IPS-20b (cell line): ENCODE data around the gene ISM2.
"Not testable (repeated sequence)": the region's sequence is repeated elsewhere in the genome, so short reads cannot be mapped to it uniquely, and the experiment has no call there.

Experiments
- H3K27ac ChIP-seq: one replicate; pipeline ENCODE4 v1.5.1; 2013; ENCODE audit warnings: low read length
- H3K27me3 ChIP-seq: 2 replicates; pipeline ENCODE4 v1.6.1; 2013; ENCODE audit warnings: mild to moderate bottlenecking, low read length, inconsistent platforms; ENCODE audit not compliant: insufficient read depth
- H3K36me3 ChIP-seq: 2 replicates; pipeline ENCODE4 v1.6.1; 2013; ENCODE audit warnings: low read depth, mild to moderate bottlenecking, inconsistent platforms, low read length, moderate library complexity; ENCODE audit not compliant: insufficient read depth
- H3K4me1 ChIP-seq: 2 replicates; pipeline ENCODE4 v1.6.1; 2013; ENCODE audit warnings: mild to moderate bottlenecking, control low read depth, inconsistent platforms, low read length, moderate library complexity; ENCODE audit not compliant: insufficient read depth
- H3K4me3 ChIP-seq: 2 replicates; pipeline ENCODE4 v1.5.1; 2013; ENCODE audit warnings: mild to moderate bottlenecking, low read length, inconsistent platforms
- H3K9ac ChIP-seq: 2 replicates; pipeline ENCODE4 v1.6.1; 2013; ENCODE audit warnings: low read depth, mild to moderate bottlenecking, inconsistent platforms, low read length, moderate library complexity
- H3K9me3 ChIP-seq: 2 replicates; pipeline ENCODE4 v1.6.1; 2013; ENCODE audit warnings: mild to moderate bottlenecking, low read depth, low read length, inconsistent platforms; ENCODE audit not compliant: insufficient read depth

ISM2 gene

GRCh38 chr14:77498120-77498979 lies at the start of gene ISM2:
Gene ISM2 (minus strand): TSS chr14:77498816. CDS start chr14:77498793, 23 bp downstream.
- H3K27me3 ChIP-seq = peaks cover 44% of the 10 kb centered on the region
- H3K4me3 ChIP-seq = peak within 1 kb of the TSS; percentile 65
- no peak within 1 kb of the TSS; the same call in 1 of the 2 replicates for H3K9ac ChIP-seq

GRCh38 chr14:77547512-77548180 lies 49.0 kb upstream of the ISM2 start:
- Histone ChIP-seq H3K4me1 (no peaks in the 10 kb centered on the region), H3K27me3 (no peaks in the 10 kb centered on the region), H3K36me3 (peaks cover 35% of the 10 kb centered on the region), H3K4me3 (no peak overlapping the region), H3K9ac (no peak overlapping the region), H3K27ac (no peak overlapping the region), H3K9me3 (no peaks in the 10 kb centered on the region)

More at GRCh38 chr14:77498120-77498979, at the start of gene ISM2:
- H3K9me3 ChIP-seq = no peaks in the 10 kb centered on the region
- H3K4me1 ChIP-seq = no peaks in the 10 kb centered on the region
- H3K36me3 ChIP-seq = no peaks in the 10 kb centered on the region
- H3K27ac ChIP-seq = no peak within 1 kb of the TSS

- not testable (repeated sequence) for H3K4me1 ChIP-seq, H3K27me3 ChIP-seq, H3K4me3 ChIP-seq, H3K27ac ChIP-seq, H3K9me3 ChIP-seq, H3K9ac ChIP-seq
- peaks cover 25% of the 10 kb centered on the region for H3K36me3 ChIP-seq
Measured at GRCh38 chr14:77545171-77545570, 46.6 kb upstream of the ISM2 start.

GRCh38 chr14:77544571-77544970 lies 46.0 kb upstream of the ISM2 start:
- Histone ChIP-seq H3K9ac (no peak overlapping the region), H3K9me3 (no peaks in the 10 kb centered on the region), H3K4me1 (no peaks in the 10 kb centered on the region), H3K4me3 (no peak overlapping the region), H3K36me3 (peaks cover 19% of the 10 kb centered on the region), H3K27me3 (no peaks in the 10 kb centered on the region), H3K27ac (no peak overlapping the region)

- Histone ChIP-seq H3K4me1 (no peaks in the 10 kb centered on the region), H3K36me3 (peaks cover 11% of the 10 kb centered on the region; the same call in 1 of the 2 replicates), H3K27ac (no peak overlapping the region), H3K9me3 (no peaks in the 10 kb centered on the region), H3K9ac (no peak overlapping the region), H3K27me3 (no peaks in the 10 kb centered on the region), H3K4me3 (no peak overlapping the region)
Measured at GRCh38 chr14:77543637-77544334, 45.2 kb upstream of the ISM2 start.

- H3K9ac ChIP-seq = no peak overlapping the region
- H3K4me3 ChIP-seq = no peak overlapping the region
- H3K27ac ChIP-seq = no peak overlapping the region
- no peaks in the 10 kb centered on the region for H3K27me3 ChIP-seq
- H3K9me3 ChIP-seq = no peaks in the 10 kb centered on the region
- peaks cover 5% of the 10 kb centered on the region; the same call in 1 of the 2 replicates for H3K36me3 ChIP-seq
- H3K4me1 ChIP-seq = no peaks in the 10 kb centered on the region
Measured at GRCh38 chr14:77543240-77543551, 44.6 kb upstream of the ISM2 start.

GRCh38 chr14:77542421-77543239 lies 44.0 kb upstream of the ISM2 start:
- Histone ChIP-seq H3K27ac (no peak overlapping the region), H3K4me3 (no peak overlapping the region)

GRCh38 chr14:77541905-77542304 lies 43.3 kb upstream of the ISM2 start:
- Histone ChIP-seq H3K4me1 (no peaks in the 10 kb centered on the region), H3K36me3 (peaks cover 4% of the 10 kb centered on the region; the same call in 1 of the 2 replicates), H3K27ac (no peak overlapping the region), H3K27me3 (no peaks in the 10 kb centered on the region), H3K4me3 (no peak overlapping the region), H3K9me3 (no peaks in the 10 kb centered on the region), H3K9ac (no peak overlapping the region)

More at GRCh38 chr14:77542421-77543239, 44.0 kb upstream of the ISM2 start:
- H3K27me3 ChIP-seq = no peaks in the 10 kb centered on the region
- H3K36me3 ChIP-seq = peaks cover 4% of the 10 kb centered on the region; the same call in 1 of the 2 replicates
- H3K9ac ChIP-seq = 0 out of 2 replicates have a peak overlapping the region, but pooled peaks have one; percentile 3
- no peaks in the 10 kb centered on the region for H3K9me3 ChIP-seq
- H3K4me1 ChIP-seq = no peaks in the 10 kb centered on the region

GRCh38 chr14:77536951-77537350 lies 38.3 kb upstream of the ISM2 start:
- not testable (repeated sequence) for H3K27me3 ChIP-seq, H3K36me3 ChIP-seq, H3K4me1 ChIP-seq, H3K9ac ChIP-seq, H3K4me3 ChIP-seq, H3K27ac ChIP-seq, H3K9me3 ChIP-seq

GRCh38 chr14:77531071-77531470 lies 32.5 kb upstream of the ISM2 start:
- Histone ChIP-seq H3K9ac (no peak overlapping the region), H3K9me3 (no peaks in the 10 kb centered on the region), H3K36me3 (0 out of 2 replicates have a peak, but pooled peaks cover 7% of the 10 kb centered on the region), H3K4me1 (no peaks in the 10 kb centered on the region), H3K27me3 (no peaks in the 10 kb centered on the region), H3K27ac (no peak overlapping the region), H3K4me3 (no peak overlapping the region)

- no peak overlapping the region for H3K27ac ChIP-seq
- no peak overlapping the region for H3K4me3 ChIP-seq
- H3K27me3 ChIP-seq = no peaks in the 10 kb centered on the region
- no peaks in the 10 kb centered on the region for H3K4me1 ChIP-seq
- H3K9me3 ChIP-seq = no peaks in the 10 kb centered on the region
- H3K9ac ChIP-seq = no peak overlapping the region
- no peaks in the 10 kb centered on the region for H3K36me3 ChIP-seq
Measured at GRCh38 chr14:77529963-77530362, 31.3 kb upstream of the ISM2 start.
